PFSK-1 (cell line): ENCODE measurements around the gene USP31.

Experiments used
- FOXP2 ChIP-seq: optimal IDR thresholded peaks from 2 replicates; pipeline ENCODE3; 2011; ENCODE audit warnings: borderline replicate concordance, control low read depth, inconsistent platforms; ENCODE audit not compliant: insufficient read depth; ENCODE audit errors: extremely low read length, extremely low read depth
- POLR2AphosphoS5 ChIP-seq: IDR thresholded peaks from 2 replicates; pipeline ENCODE4 v1.6.1; 2012; ENCODE audit warnings: low read depth, mild to moderate bottlenecking, control low read depth, low read length, moderate library complexity
- SIN3A ChIP-seq: IDR thresholded peaks from 2 replicates; pipeline ENCODE4 v1.6.1; 2012; ENCODE audit warnings: mild to moderate bottlenecking, low read length, moderate library complexity, borderline replicate concordance; ENCODE audit not compliant: insufficient read depth
- TAF1 ChIP-seq: IDR thresholded peaks from 2 replicates; pipeline ENCODE4 v1.6.1; 2012; ENCODE audit warnings: low read length, control low read depth, borderline replicate concordance; ENCODE audit not compliant: insufficient read depth
- TF ChIP-seq, protein P1 (sequence below), 2 experiments: IDR thresholded peaks; 2 replicates each; pipeline versions ENCODE4 v1.6.1 to v1.8.0; 2011 to 2012; ENCODE audit warnings: low read depth in 2 of 2, low read length in 2 of 2, control low read depth in 1 of 2, inconsistent platforms in 1 of 2, mild to moderate bottlenecking in 1 of 2, moderate library complexity in 1 of 2; ENCODE audit not compliant: insufficient read depth in 1 of 2

Gene USP31

DNA sequence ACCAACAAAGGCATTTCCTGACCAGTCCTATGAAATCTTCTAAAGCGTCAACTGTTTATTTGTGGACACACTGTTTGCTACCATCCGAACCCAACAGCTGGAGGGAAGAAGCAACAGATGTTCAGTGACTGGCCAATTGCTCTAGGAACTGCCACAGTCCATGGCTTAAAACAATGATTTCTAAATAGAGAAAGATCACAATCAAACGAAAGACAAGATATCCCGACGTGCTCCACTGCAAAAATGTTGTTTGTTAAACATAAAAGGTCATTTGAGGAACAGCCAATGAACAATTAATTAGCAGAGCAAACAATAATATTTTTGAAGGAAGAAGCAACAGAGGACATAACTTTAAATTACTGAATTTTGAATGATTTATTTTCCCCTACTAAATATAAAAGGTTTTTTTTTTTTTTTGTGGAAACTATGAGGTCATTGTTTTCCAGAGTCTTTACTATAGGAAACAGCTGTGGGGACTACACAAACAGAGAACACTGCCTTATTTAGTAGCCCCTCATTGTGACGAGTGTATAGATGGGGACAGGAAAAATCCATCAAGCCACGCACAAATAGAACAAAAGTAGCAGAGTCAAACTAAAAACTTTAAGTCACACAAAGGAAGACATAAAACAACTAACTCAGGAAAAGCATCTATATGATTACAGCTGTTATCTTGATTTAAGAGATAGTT lies 17.2 kb downstream of the USP31 start:
- TF ChIP-seq TAF1 (no peak), SIN3A (peak; percentile 94; the same call in 1 of the 2 replicates)

DNA sequence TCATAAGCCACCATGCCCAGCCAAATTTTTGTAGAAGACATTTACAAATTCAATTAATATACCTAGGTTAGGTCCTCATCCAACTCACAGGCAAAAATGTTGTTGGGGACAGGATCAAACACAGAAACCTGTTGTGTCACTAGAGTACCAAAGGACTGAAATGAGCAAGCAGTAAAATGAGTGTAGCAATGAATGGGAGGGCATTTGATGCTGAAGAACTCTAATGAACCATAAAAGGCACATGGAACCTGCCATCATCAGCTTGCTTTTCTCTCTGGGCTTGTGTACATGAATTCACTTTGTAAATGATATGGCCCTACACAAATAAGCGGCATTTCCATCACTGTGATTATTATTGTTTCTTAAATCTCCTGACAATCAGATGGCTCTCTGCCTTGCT lies 17.8 kb downstream of the USP31 start:
- TF ChIP-seq TAF1 (no peak), POLR2AphosphoS5 (no peak), SIN3A (no peak), FOXP2 (no peak)
- TF ChIP-seq, protein P1, sequence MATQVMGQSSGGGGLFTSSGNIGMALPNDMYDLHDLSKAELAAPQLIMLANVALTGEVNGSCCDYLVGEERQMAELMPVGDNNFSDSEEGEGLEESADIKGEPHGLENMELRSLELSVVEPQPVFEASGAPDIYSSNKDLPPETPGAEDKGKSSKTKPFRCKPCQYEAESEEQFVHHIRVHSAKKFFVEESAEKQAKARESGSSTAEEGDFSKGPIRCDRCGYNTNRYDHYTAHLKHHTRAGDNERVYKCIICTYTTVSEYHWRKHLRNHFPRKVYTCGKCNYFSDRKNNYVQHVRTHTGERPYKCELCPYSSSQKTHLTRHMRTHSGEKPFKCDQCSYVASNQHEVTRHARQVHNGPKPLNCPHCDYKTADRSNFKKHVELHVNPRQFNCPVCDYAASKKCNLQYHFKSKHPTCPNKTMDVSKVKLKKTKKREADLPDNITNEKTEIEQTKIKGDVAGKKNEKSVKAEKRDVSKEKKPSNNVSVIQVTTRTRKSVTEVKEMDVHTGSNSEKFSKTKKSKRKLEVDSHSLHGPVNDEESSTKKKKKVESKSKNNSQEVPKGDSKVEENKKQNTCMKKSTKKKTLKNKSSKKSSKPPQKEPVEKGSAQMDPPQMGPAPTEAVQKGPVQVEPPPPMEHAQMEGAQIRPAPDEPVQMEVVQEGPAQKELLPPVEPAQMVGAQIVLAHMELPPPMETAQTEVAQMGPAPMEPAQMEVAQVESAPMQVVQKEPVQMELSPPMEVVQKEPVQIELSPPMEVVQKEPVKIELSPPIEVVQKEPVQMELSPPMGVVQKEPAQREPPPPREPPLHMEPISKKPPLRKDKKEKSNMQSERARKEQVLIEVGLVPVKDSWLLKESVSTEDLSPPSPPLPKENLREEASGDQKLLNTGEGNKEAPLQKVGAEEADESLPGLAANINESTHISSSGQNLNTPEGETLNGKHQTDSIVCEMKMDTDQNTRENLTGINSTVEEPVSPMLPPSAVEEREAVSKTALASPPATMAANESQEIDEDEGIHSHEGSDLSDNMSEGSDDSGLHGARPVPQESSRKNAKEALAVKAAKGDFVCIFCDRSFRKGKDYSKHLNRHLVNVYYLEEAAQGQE (IDR thresholded peaks at IDR 0.05; ENCODE audit: insufficient read depth in 1 of 2, low read depth in 2 of 2, low read length in 2 of 2), result no peak

DNA sequence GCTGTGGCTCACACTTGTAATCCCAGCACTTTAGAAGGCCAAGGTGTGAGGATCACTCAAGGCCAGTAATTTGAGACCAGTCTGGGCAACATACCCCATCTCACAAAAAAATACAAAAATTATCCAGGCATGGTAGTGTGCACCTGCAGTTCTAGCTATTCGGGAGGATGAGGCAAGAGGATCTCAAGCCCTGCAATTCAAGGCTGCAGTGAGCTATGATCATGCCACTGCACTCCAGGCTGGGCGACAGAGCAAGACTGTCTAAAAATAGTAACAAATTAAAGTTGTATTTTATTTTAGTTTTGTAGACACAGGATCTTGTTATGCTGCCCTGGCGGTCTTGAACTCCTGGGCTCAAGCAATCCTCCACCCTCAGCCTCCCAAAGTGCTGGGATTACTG lies 18.2 kb downstream of the USP31 start:
- TF ChIP-seq FOXP2 (no peak), TAF1 (no peak), SIN3A (no peak), POLR2AphosphoS5 (no peak)
- TF ChIP-seq, protein P1 (IDR thresholded peaks at IDR 0.05; ENCODE audit: insufficient read depth in 1 of 2, low read depth in 2 of 2, low read length in 2 of 2), result no peak

DNA sequence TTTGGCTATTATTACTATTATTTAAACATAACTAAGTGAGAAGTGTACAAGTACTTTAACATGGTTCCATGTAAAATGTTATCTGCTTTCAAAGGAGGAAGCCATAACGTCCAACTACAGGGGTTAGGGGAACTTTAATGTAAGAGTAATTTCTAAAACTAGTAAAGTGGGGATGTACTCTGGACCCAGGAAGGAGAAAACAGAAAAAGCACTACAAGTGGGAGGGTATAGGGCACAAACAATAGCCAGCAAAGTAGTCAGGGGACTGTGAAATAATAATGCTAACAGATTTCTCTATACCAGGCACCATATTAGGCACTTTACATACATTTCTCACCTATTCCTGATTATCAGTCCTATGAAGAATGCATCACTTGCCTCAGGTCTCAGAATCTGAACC lies 19.6 kb downstream of the USP31 start:
- TF ChIP-seq FOXP2, result no peak
- TF ChIP-seq, protein P1 (IDR thresholded peaks at IDR 0.05; ENCODE audit: insufficient read depth in 1 of 2, low read depth in 2 of 2, low read length in 2 of 2), result no peak
- TF ChIP-seq POLR2AphosphoS5, result no peak
- TF ChIP-seq TAF1, result no peak
- no peak for TF ChIP-seq SIN3A

DNA sequence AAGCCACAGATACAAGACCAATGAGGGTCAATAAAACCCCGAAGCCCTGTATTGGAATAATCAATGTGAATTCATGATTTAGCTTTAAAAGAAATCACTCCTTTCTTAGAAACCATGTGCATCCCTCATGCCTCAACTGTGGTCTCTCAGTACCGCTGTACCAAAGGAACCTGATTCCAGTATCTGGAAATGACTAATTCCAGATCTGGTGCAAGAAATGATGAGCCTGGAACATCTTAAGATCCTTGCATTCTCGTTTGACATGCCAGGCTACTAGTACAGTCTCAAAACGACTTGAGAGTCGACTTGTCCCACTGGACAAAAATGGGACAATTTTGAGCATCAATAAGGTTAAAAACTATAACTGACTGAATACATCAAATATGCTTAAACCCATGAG lies 21.2 kb downstream of the USP31 start:
- no peak for TF ChIP-seq TAF1
- no peak for TF ChIP-seq POLR2AphosphoS5
- no peak for TF ChIP-seq SIN3A
- no peak for TF ChIP-seq FOXP2
- TF ChIP-seq, protein P1 (IDR thresholded peaks at IDR 0.05; ENCODE audit: insufficient read depth in 1 of 2, low read depth in 2 of 2, low read length in 2 of 2), result no peak
